Common myeloid progenitor, CD34-positive (primary cell): ENCODE results near the gene MTCL1.

ENCODE experiments used
- CTCF ChIA-PET: fragments of 350-600 bp; sonication (Branson Sonifier 250); formaldehyde crosslinking; loops from one replicate; lab custom pipeline; 2021; ENCODE audit warnings: antibody characterized with exemption; lab: Charles Lee
- POLR2A ChIA-PET: fragments of 350-600 bp; sonication (Branson Sonifier 250); formaldehyde crosslinking; loops from one replicate; lab custom pipeline; 2021; ENCODE audit warnings: antibody characterized with exemption; lab: Charles Lee
- DNase-seq, 3 donors: peaks; one replicate each; pipeline versions ENCODE4 v3.0.0 to v3.0.0-alpha.2; 2013
- H3K27ac ChIP-seq, 2 experiments: 1 replicate in 1 of 2; 2 replicates in 1 of 2; pipeline ENCODE4 v1.7.0; 2013; ENCODE audit warnings: inconsistent platforms in 2 of 2, low read length in 2 of 2, mild to moderate bottlenecking in 2 of 2, low read depth in 1 of 2, moderate library complexity in 1 of 2; ENCODE audit not compliant: severe bottlenecking in 2 of 2, insufficient read depth in 1 of 2, poor library complexity in 1 of 2
- H3K27me3 ChIP-seq, 5 experiments: replicated peaks in 2 of 5; 1 replicate in 3 of 5; 2 replicates in 2 of 5; pipeline versions ENCODE4 v1.6.1 to v1.7.0; 2013; ENCODE audit warnings: low read length in 4 of 5, mild to moderate bottlenecking in 2 of 5, moderate library complexity in 2 of 5, inconsistent platforms in 1 of 5; ENCODE audit not compliant: insufficient read depth in 5 of 5, control insufficient read depth in 4 of 5
- H3K36me3 ChIP-seq, 4 experiments: 1 replicate in 2 of 4; 2 replicates in 2 of 4; pipeline versions ENCODE4 v1.6.1 to v1.7.0; 2013; ENCODE audit warnings: low read length in 3 of 4, control low read depth in 1 of 4, mild to moderate bottlenecking in 1 of 4; ENCODE audit not compliant: control insufficient read depth in 4 of 4, insufficient read depth in 4 of 4
- H3K4me1 ChIP-seq, 4 experiments: 1 replicate in 3 of 4; 2 replicates in 1 of 4; pipeline versions ENCODE4 v1.6.1 to v1.7.1; 2013; ENCODE audit warnings: low read length in 3 of 4, mild to moderate bottlenecking in 3 of 4, control low read depth in 1 of 4, inconsistent platforms in 1 of 4, moderate library complexity in 1 of 4; ENCODE audit not compliant: control insufficient read depth in 4 of 4, insufficient read depth in 4 of 4; ENCODE audit errors: control extremely low read depth in 1 of 4
- H3K4me3 ChIP-seq, 7 experiments: 1 replicate in 4 of 7; 2 replicates in 3 of 7; pipeline versions ENCODE4 v1.5.1 to v1.7.0; 2013; ENCODE audit warnings: mild to moderate bottlenecking in 7 of 7, low read length in 6 of 7, moderate library complexity in 6 of 7, inconsistent platforms in 2 of 7, low read depth in 2 of 7, control low read depth in 1 of 7; ENCODE audit not compliant: insufficient read depth in 4 of 7, control insufficient read depth in 1 of 7; ENCODE audit errors: extremely low read depth in 1 of 7
- H3K9me3 ChIP-seq, 5 experiments: 1 replicate in 4 of 5; 2 replicates in 1 of 5; pipeline versions ENCODE4 v1.6.1 to v1.7.1; 2013; ENCODE audit warnings: low read length in 4 of 5, mild to moderate bottlenecking in 2 of 5, inconsistent platforms in 1 of 5, low read depth in 1 of 5, moderate library complexity in 1 of 5; ENCODE audit not compliant: control insufficient read depth in 4 of 5, insufficient read depth in 2 of 5; ENCODE audit errors: control extremely low read depth in 1 of 5
- WGBS: methylation state at CpG from one replicate; pipeline ENCODE4 v1.1.5; 2013; ENCODE audit not compliant: insufficient coverage; 5-methylcytosine and 5-hydroxymethylcytosine counted together

The MTCL1 gene

GRCh38 chr18:8741117-8741516, 35.8 kb downstream of the MTCL1 start:
- Histone ChIP-seq H3K4me3 (no peak overlapping the region), H3K27ac (no peak overlapping the region), H3K36me3 (no peaks in the 10 kb centered on the region), H3K4me1 (no peaks in the 10 kb centered on the region), H3K27me3 (no peaks in the 10 kb centered on the region), H3K9me3 (peaks cover 0 to 9% (median 5%) of the 10 kb centered on the region in 5 experiments)
- no CpG with 5 or more reads among the region's 1 CpG for WGBS
- ChIA-PET CTCF (no interaction called here), POLR2A (no interaction called here)
- no peak for DNase-seq

- H3K27me3 ChIP-seq, result no peaks in the 10 kb centered on the region
- ChIA-PET POLR2A (no interaction called here), CTCF (no interaction called here)
- no peak overlapping the region for H3K27ac ChIP-seq
- 98% methylated on average over 6 of the region's 7 CpGs for WGBS
- H3K9me3 ChIP-seq, result peaks cover 0 to 9% (median 5%) of the 10 kb centered on the region in 5 experiments
- no peaks in the 10 kb centered on the region for H3K4me1 ChIP-seq
- DNase-seq, result no peak
- H3K36me3 ChIP-seq, result no peaks in the 10 kb centered on the region
- H3K4me3 ChIP-seq, result no peak overlapping the region
Measured at GRCh38 chr18:8741532-8741931, 36.2 kb downstream of the MTCL1 start.

GRCh38 chr18:8742387-8743361, 37.3 kb downstream of the MTCL1 start:
- H3K9me3 ChIP-seq, result peaks cover 0 to 9% (median 5%) of the 10 kb centered on the region in 5 experiments
- POLR2A ChIA-PET, result no interaction called here
- H3K27me3 ChIP-seq, result no peaks in the 10 kb centered on the region
- no peaks in the 10 kb centered on the region for H3K4me1 ChIP-seq
- H3K36me3 ChIP-seq, result no peaks in the 10 kb centered on the region
- CTCF ChIA-PET, result no interaction called here
- no peak overlapping the region for H3K4me3 ChIP-seq
- WGBS, result 88% methylated on average over 1 of the region's 6 CpGs
- H3K27ac ChIP-seq, result no peak overlapping the region
- DNase-seq, result peak in 1 of 3 donors; percentile 6

- Histone ChIP-seq H3K27ac (no peak overlapping the region), H3K4me1 (no peaks in the 10 kb centered on the region), H3K4me3 (no peak overlapping the region), H3K36me3 (no peaks in the 10 kb centered on the region), H3K27me3 (no peaks in the 10 kb centered on the region), H3K9me3 (peaks cover 0 to 9% (median 5%) of the 10 kb centered on the region in 5 experiments)
- 94% methylated on average over 7 of the region's 7 CpGs for whole genome bisulfite sequencing
- CTCF ChIA-PET, result no interaction called here
- POLR2A ChIA-PET, result no interaction called here
- DNase-seq, result no peak
Measured at GRCh38 chr18:8744038-8744437, 38.7 kb downstream of the MTCL1 start.

GRCh38 chr18:8744656-8745055, 39.3 kb downstream of the MTCL1 start:
- peak in 1 of 3 donors; percentile 6 for DNase-seq
- Histone ChIP-seq H3K27me3 (no peaks in the 10 kb centered on the region), H3K4me3 (no peak overlapping the region), H3K27ac (no peak overlapping the region), H3K9me3 (peaks cover 0 to 9% (median 5%) of the 10 kb centered on the region in 5 experiments), H3K36me3 (no peaks in the 10 kb centered on the region), H3K4me1 (no peaks in the 10 kb centered on the region)
- POLR2A ChIA-PET, result no interaction called here
- CTCF ChIA-PET, result no interaction called here
- no CpG with 5 or more reads among the region's 4 CpGs for WGBS

GRCh38 chr18:8745355-8746014, 40.1 kb downstream of the MTCL1 start:
- 97% methylated on average over 11 of the region's 15 CpGs for WGBS
- POLR2A ChIA-PET, result no interaction called here
- H3K36me3 ChIP-seq, result no peaks in the 10 kb centered on the region
- DNase-seq, result no peak
- no peak overlapping the region for H3K27ac ChIP-seq
- peaks cover 0 to 9% (median 5%) of the 10 kb centered on the region in 5 experiments for H3K9me3 ChIP-seq
- peaks cover 0 to 2% (median 0%) of the 10 kb centered on the region in 4 experiments for H3K4me1 ChIP-seq
- H3K27me3 ChIP-seq, result no peaks in the 10 kb centered on the region
- H3K4me3 ChIP-seq, result no peak overlapping the region
- CTCF ChIA-PET, result no interaction called here

- no peaks in the 10 kb centered on the region for H3K27me3 ChIP-seq
- no peaks in the 10 kb centered on the region for H3K36me3 ChIP-seq
- CTCF ChIA-PET, result no interaction called here
- peaks cover 0 to 2% (median 0%) of the 10 kb centered on the region in 5 experiments for H3K9me3 ChIP-seq
- H3K27ac ChIP-seq, result no peak overlapping the region
- no peak overlapping the region for H3K4me3 ChIP-seq
- DNase-seq, result no peak
- H3K4me1 ChIP-seq, result peaks cover 0 to 2% (median 0%) of the 10 kb centered on the region in 4 experiments
- POLR2A ChIA-PET, result no interaction called here
- WGBS, result 96% methylated on average over 6 of the region's 6 CpGs
Measured at GRCh38 chr18:8747440-8747937, 42.1 kb downstream of the MTCL1 start.
